ENCODE results near the gene MARCHF3. TPM values are rescaled to one million over a fixed set of nuclear protein-coding genes. Genes with fewer than 3 reads are reported as not detected.
"Not testable (repeated sequence)": the region's sequence is repeated elsewhere in the genome, so short reads cannot be mapped to it uniquely, and the experiment has no call there.

The MARCHF3 gene
- total RNA-seq, 2 donors from 2014 or later: 10.4 to 34.1 TPM

- no peak for TF ChIP-seq CTCF (IDR thresholded peaks at IDR 0.05)
- Histone ChIP-seq H3K36me3 (no peaks in the 10 kb centered on the region), H3K4me3 (no peak overlapping the region), H3K9me3 (no peaks in the 10 kb centered on the region), H3K4me1 (ENCODE audit: control insufficient read depth in 1 of 2, low read depth in 2 of 2) (peaks cover 0 to 7% of the 10 kb centered on the region in 2 donors), H3K27me3 (replicated peaks; ENCODE audit: insufficient read depth) (no peaks in the 10 kb centered on the region), H3K27ac (no peak overlapping the region)
- DNase-seq (ENCODE audit: low spot score): no peak
- no peak for ATAC-seq (ENCODE audit: insufficient number of reproducible peaks, low FRiP score, low read depth)
These were observed 23.6 kb downstream of the MARCHF3 start for GRCh38 chr5:127006744-127007143.

- not testable (repeated sequence) for H3K4me1 ChIP-seq (ENCODE audit: control insufficient read depth in 1 of 2, low read depth in 2 of 2); ATAC-seq (ENCODE audit: insufficient number of reproducible peaks, low FRiP score, low read depth); H3K27ac ChIP-seq; H3K9me3 ChIP-seq; H3K4me3 ChIP-seq; H3K27me3 ChIP-seq (replicated peaks; ENCODE audit: insufficient read depth); H3K36me3 ChIP-seq; DNase-seq (ENCODE audit: low spot score)
These were observed 25.1 kb downstream of the MARCHF3 start for GRCh38 chr5:127005282-127005681.

- no peak for TF ChIP-seq CTCF (IDR thresholded peaks at IDR 0.05)
- Histone ChIP-seq H3K27ac (no peak overlapping the region), H3K27me3 (replicated peaks; ENCODE audit: insufficient read depth) (no peaks in the 10 kb centered on the region), H3K36me3 (no peaks in the 10 kb centered on the region), H3K4me1 (ENCODE audit: control insufficient read depth in 1 of 2, low read depth in 2 of 2) (no peaks in the 10 kb centered on the region), H3K9me3 (no peaks in the 10 kb centered on the region), H3K4me3 (no peak overlapping the region)
- no peak for DNase-seq (ENCODE audit: low spot score)
- no peak for ATAC-seq (ENCODE audit: insufficient number of reproducible peaks, low FRiP score, low read depth)
These were observed 25.6 kb downstream of the MARCHF3 start for GRCh38 chr5:127004721-127005120.

- ATAC-seq (ENCODE audit: insufficient number of reproducible peaks, low FRiP score, low read depth): no peak
These were observed 26.4 kb downstream of the MARCHF3 start for GRCh38 chr5:127003798-127004495.

GRCh38 chr5:127002390-127002789 is 28.0 kb downstream of the MARCHF3 start:
- H3K9me3 ChIP-seq: no peaks in the 10 kb centered on the region
- H3K27me3 ChIP-seq (replicated peaks; ENCODE audit: insufficient read depth): no peaks in the 10 kb centered on the region
- ATAC-seq (ENCODE audit: insufficient number of reproducible peaks, low FRiP score, low read depth) (no peak), DNase-seq (ENCODE audit: low spot score) (no peak)
- no peak for TF ChIP-seq CTCF (IDR thresholded peaks at IDR 0.05)
- H3K36me3 ChIP-seq: no peaks in the 10 kb centered on the region
- H3K4me3 ChIP-seq: no peak overlapping the region
- no peak overlapping the region for H3K27ac ChIP-seq
- no peaks in the 10 kb centered on the region for H3K4me1 ChIP-seq (ENCODE audit: control insufficient read depth in 1 of 2, low read depth in 2 of 2)

More at GRCh38 chr5:127003798-127004495, 26.4 kb downstream of the MARCHF3 start:
- Histone ChIP-seq H3K36me3 (no peaks in the 10 kb centered on the region), H3K4me1 (ENCODE audit: control insufficient read depth in 1 of 2, low read depth in 2 of 2) (no peaks in the 10 kb centered on the region), H3K9me3 (no peaks in the 10 kb centered on the region), H3K27me3 (replicated peaks; ENCODE audit: insufficient read depth) (no peaks in the 10 kb centered on the region), H3K27ac (no peak overlapping the region), H3K4me3 (no peak overlapping the region)
- DNase-seq (ENCODE audit: low spot score): no peak
- TF ChIP-seq CTCF (IDR thresholded peaks at IDR 0.05): no peak
